Lower leg skin (tissue), 3 donors: ENCODE results near the gene CYLC2.

Experiments
- CTCF ChIP-seq, 3 donors: fragments of 450-650 bp; IDR thresholded peaks; one replicate each; pipeline ENCODE4 v1.5.1; 2016; ENCODE audit warnings: antibody characterized with exemption in 3 of 3, mild to moderate bottlenecking in 3 of 3, moderate library complexity in 2 of 3
- POLR2A ChIP-seq, 2 donors: fragments of 450-650 bp; IDR thresholded peaks; one replicate each; pipeline ENCODE4 v1.6.1; 2016 to 2017; ENCODE audit warnings: antibody characterized with exemption in 2 of 2, mild to moderate bottlenecking in 1 of 2, moderate library complexity in 1 of 2

GRCh38 chr9:103037508-103038477 is 42.7 kb downstream of the CYLC2 start:
- TF ChIP-seq CTCF (IDR thresholded peaks at IDR 0.05), result no peak
- TF ChIP-seq POLR2A (IDR thresholded peaks at IDR 0.05), result no peak
